Stimulated activated CD4-positive, alpha-beta T cell treated with anti-CD3 and anti-CD28 coated beads, Interleukin-15, amount 100 ng/mL, for 48 hours (primary cell): ENCODE results near the gene HSD11B1.
A peak's percentile ranks its signal among the peaks of the same experiment; 100 is the strongest.

Source experiments
- DNase-seq, 2 donors: peaks; one replicate each; pipeline ENCODE4 v3.0.0-alpha.2; 2020; ENCODE audit warnings: low read depth in 2 of 2

The HSD11B1 gene

GRCh38 chr1:209704584-209704983 is at the start of gene HSD11B1:
Gene HSD11B1, plus strand, starts transcription at chr1:209704846. Its CDS starts 97 bp downstream, at chr1:209704943.
- DNase-seq = no peak

GRCh38 chr1:209655411-209656231 is 49.0 kb upstream of the HSD11B1 start:
- DNase-seq = no peak

GRCh38 chr1:209657140-209657879 is 47.3 kb upstream of the HSD11B1 start:
- no peak for DNase-seq

GRCh38 chr1:209657918-209658317 is 46.7 kb upstream of the HSD11B1 start:
- no peak for DNase-seq

- DNase-seq = no peak
Measured at GRCh38 chr1:209659909-209660308, 44.7 kb upstream of the HSD11B1 start.

- DNase-seq = no peak
Measured at GRCh38 chr1:209661071-209661470, 43.6 kb upstream of the HSD11B1 start.

GRCh38 chr1:209662879-209663327 is 41.7 kb upstream of the HSD11B1 start:
- DNase-seq = no peak

- DNase-seq = no peak
Measured at GRCh38 chr1:209667103-209667502, 37.5 kb upstream of the HSD11B1 start.

- DNase-seq = no peak
Measured at GRCh38 chr1:209667708-209668107, 36.9 kb upstream of the HSD11B1 start.

GRCh38 chr1:209670441-209671082 is 34.1 kb upstream of the HSD11B1 start:
- DNase-seq = no peak

- no peak for DNase-seq
Measured at GRCh38 chr1:209672705-209673630, 31.7 kb upstream of the HSD11B1 start.

- DNase-seq = no peak
Measured at GRCh38 chr1:209673631-209674417, 30.8 kb upstream of the HSD11B1 start.

- DNase-seq = peak; percentile 23 to 32
Measured at GRCh38 chr1:209674957-209675564, 29.6 kb upstream of the HSD11B1 start, which contains the start of gene G0S2. Gene G0S2, plus strand, starts transcription at chr1:209675412. Its CDS starts 273 bp downstream, at chr1:209675685.

- DNase-seq = no peak
Measured at GRCh38 chr1:209675565-209676154, 29.0 kb upstream of the HSD11B1 start.

- DNase-seq = no peak
Measured at GRCh38 chr1:209678981-209679539, 25.6 kb upstream of the HSD11B1 start.

GRCh38 chr1:209685821-209686220 is 18.8 kb upstream of the HSD11B1 start:
- no peak for DNase-seq

GRCh38 chr1:209686322-209686721 is 18.3 kb upstream of the HSD11B1 start:
- DNase-seq = no peak

- no peak for DNase-seq
Measured at GRCh38 chr1:209688746-209689234, 15.9 kb upstream of the HSD11B1 start.

GRCh38 chr1:209689477-209689876 is 15.2 kb upstream of the HSD11B1 start:
- DNase-seq = no peak
